DND-41 (cell line): ENCODE results near the gene CTSD.

ENCODE experiments used
- CTCF ChIP-seq: IDR thresholded peaks from 2 replicates; pipeline ENCODE4 v1.5.1; 2012; ENCODE audit warnings: borderline replicate concordance, low read length, moderate library complexity, mild to moderate bottlenecking; ENCODE audit not compliant: poor library complexity, severe bottlenecking; ENCODE audit errors: extremely low read depth
- EZH2 ChIP-seq: IDR thresholded peaks from 3 replicates; pipeline ENCODE4 v1.6.1; 2012; ENCODE audit warnings: borderline replicate concordance, low read depth, mild to moderate bottlenecking, moderate library complexity, low read length, inconsistent platforms; ENCODE audit not compliant: severe bottlenecking

GRCh38 chr11:1782831-1783724 is 19.4 kb upstream of the CTSD start:
- no peak for TF ChIP-seq CTCF
- TF ChIP-seq EZH2: no peak
